Measurements from ENCODE around the gene DDX28.
A peak's percentile ranks its signal among the peaks of the same experiment; 100 is the strongest.

Gene DDX28

DNA sequence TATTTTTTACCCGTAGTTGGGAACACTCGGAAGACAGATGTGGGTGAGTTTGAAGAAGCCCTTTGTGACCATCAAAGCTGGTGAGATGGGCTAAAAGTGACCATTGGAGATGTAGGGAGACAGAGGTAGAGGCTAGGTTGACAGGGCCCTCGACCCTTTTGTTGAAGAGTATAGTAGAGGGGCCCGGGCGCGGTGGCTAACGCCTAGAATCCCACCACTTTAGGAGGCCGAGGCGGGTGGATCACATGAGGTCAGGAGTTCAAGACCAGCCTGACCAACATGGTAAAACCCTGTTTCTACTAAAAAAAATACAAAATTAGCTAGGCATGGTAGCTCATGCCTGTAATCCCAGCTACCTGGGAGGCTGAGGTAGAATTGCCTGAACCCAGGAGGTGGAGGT lies 45.9 kb upstream of the DDX28 start:
- TF ChIP-seq, protein P1, sequence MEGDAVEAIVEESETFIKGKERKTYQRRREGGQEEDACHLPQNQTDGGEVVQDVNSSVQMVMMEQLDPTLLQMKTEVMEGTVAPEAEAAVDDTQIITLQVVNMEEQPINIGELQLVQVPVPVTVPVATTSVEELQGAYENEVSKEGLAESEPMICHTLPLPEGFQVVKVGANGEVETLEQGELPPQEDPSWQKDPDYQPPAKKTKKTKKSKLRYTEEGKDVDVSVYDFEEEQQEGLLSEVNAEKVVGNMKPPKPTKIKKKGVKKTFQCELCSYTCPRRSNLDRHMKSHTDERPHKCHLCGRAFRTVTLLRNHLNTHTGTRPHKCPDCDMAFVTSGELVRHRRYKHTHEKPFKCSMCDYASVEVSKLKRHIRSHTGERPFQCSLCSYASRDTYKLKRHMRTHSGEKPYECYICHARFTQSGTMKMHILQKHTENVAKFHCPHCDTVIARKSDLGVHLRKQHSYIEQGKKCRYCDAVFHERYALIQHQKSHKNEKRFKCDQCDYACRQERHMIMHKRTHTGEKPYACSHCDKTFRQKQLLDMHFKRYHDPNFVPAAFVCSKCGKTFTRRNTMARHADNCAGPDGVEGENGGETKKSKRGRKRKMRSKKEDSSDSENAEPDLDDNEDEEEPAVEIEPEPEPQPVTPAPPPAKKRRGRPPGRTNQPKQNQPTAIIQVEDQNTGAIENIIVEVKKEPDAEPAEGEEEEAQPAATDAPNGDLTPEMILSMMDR (IDR thresholded peaks at IDR 0.05; ENCODE audit: extremely low read depth, missing control alignments), result no peak
- no peak for DNase-seq (ENCODE audit: low spot score)

DNA sequence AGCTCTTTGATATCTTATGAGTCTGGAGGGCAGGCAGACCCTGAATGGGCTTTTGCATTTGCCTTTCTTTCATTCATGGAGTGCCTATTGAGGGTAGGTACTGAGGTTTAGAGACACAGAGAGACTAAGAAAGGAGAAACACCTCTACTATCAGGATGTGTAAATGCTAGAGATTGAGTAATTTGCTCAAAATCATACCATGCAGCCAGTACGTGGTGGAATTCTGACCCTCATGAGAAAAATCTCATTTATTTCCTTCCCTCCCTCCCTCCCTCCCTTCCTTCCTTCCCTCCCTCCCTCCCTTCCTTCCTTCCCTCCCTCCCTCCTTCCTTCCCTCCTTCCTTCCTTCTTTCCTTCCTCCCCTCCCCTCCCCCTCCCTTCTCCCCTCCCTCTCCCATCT lies 43.7 kb upstream of the DDX28 start:
- TF ChIP-seq, protein P1 (IDR thresholded peaks at IDR 0.05; ENCODE audit: extremely low read depth, missing control alignments), result no peak
- DNase-seq (ENCODE audit: low spot score), result no peak

DNA sequence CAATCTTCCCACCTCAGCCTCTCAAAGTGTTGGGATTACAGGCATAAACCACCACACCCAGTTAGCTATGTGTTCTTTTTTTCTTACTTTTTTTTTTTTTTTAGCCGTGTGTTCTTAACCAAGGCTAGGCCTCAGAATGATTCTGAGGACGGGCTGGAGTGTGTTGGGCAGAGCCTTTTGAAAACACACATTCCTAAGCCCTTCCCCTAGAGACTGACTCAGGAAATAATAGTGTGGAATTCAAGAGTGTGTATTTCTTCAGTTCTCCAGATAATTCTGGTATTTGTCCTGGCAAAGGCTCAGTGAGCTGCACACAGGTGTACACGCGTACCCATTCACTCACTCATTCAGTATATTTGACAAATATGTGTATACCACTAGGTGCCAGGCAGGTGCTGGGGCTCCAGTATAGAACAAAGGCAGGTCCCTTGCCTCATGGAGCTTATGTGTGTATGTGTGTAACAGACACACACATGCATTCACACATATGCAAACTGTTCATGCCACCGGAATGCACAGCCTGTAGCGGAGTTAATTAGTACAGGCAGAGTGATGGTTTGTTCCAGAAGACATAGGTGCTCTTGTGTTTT lies 42.8 kb upstream of the DDX28 start:
- TF ChIP-seq, protein P1 (IDR thresholded peaks at IDR 0.05; ENCODE audit: extremely low read depth, missing control alignments), result no peak
- DNase-seq (ENCODE audit: low spot score), result no peak

DNA sequence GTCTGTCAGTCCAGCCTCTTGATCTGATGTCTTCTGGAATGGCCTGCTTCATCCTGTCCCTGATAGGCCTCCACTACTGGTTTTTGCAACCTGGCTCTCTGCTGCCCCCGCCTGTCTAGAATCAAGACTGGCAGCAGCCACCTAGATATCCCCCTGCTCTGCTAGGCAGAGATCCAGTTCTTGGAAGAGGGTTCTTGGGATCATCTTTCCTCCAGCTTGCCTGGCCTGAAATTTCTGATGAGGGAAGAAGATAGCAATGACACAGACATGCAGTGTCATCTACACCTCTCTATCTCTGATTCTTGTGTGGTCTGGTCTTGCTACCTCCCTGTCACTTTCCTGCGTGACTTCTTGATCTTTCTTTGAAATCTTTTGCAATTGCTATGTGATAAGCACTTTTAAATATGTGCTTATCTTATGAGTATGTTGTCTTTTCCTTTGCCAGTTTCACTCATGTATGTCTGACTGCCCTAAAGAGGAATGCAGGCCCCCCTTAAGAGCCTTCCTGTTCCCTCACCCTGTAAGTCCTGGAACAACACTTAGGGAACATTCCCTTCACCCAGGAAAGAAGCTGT lies 41.8 kb upstream of the DDX28 start:
- peak; percentile 65 for DNase-seq (ENCODE audit: low spot score)
- TF ChIP-seq, protein P1 (IDR thresholded peaks at IDR 0.05; ENCODE audit: extremely low read depth, missing control alignments), result peak; percentile 70

DNA sequence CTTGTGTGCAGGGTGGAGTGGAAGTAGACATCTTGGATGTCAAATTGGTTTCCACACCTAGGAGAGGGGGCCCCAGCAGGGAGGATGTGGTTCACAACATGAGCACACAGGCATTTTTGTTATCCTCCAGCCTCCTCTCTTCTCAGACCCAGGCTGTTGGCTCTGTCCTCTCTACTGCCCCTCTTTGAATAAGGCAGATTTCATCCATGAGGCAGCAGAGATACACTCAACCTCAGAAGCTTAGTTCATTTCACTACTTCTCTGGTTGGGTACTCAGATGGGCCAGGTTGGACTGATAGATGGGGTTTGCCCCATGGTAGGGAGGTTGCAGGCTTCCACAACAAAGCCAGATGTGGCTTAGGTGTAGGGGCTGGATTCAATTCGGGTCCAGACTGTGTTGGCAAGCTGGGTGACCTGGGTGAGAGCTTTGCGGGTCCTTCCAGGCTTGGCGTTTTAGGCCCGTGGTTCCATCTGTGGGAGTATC lies 39.9 kb upstream of the DDX28 start:
- no peak for DNase-seq (ENCODE audit: low spot score)
- TF ChIP-seq, protein P1 (IDR thresholded peaks at IDR 0.05; ENCODE audit: extremely low read depth, missing control alignments), result no peak

DNA sequence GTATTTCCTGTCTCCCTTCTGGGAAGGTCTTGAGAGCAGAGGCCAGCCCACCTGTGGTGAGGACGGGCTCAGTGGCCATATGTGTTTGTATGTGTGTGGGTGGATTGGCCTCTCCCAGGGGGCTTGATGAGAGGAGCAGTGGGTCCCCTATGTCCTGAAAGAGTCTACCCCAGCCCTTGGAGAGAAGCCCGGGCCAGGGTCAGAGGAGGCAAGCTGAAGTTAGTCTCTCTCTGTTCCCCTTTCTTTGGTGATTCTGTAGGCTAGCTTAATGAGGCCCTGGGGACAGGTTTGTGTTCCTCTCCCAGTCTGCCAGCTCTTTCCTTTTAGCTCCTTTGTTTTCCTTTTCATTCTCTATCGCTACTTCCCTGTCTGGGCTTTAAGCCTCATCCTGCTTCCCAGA lies 38.4 kb upstream of the DDX28 start:
- no peak for DNase-seq (ENCODE audit: low spot score)

DNA sequence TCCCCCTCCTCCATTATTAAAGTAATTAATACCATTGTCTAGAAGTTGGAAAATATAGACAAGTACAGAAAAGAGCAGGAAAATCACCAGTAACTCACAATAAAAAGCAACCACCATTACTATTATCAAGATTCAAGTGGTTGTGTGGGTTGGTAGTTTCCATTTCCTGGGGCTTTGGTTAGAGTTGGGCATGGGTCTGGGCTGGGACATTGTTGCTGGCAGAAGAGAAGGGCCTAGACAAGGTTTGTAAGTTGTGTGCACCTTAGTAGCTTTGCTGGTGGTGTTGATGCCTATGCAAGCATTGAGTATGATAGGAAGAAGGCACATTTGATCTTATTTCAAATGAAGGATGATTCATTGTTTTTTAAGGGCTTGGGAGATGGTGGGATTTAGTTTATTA lies 36.8 kb upstream of the DDX28 start:
- TF ChIP-seq, protein P1 (IDR thresholded peaks at IDR 0.05; ENCODE audit: extremely low read depth, missing control alignments), result no peak
- DNase-seq (ENCODE audit: low spot score), result no peak

More for the DNA sequence above, 38.4 kb upstream of the DDX28 start:
- TF ChIP-seq, protein P1 (IDR thresholded peaks at IDR 0.05; ENCODE audit: extremely low read depth, missing control alignments), result no peak
